ENCODE data around the gene ZGPAT. TPM values are rescaled to one million over a fixed set of nuclear protein-coding genes. Genes with fewer than 3 reads are reported as not detected.

Gene ZGPAT
- total RNA-seq, 1 donor from 2014 or later: 14.1 TPM

Small RNA genes within 50 kb of the gene (small RNA-seq; reads per million reads assigned to genes)
- not detected for gene LIME1 (ENCODE audit: low replicate concordance)
- not detected for gene TNFRSF6B (ENCODE audit: low replicate concordance)

Other genes with a start within 250 kb of the ZGPAT start
- gene KCNQ2, start 235.4 kb upstream of the ZGPAT start, total RNA-seq: 2.6 TPM
- gene EEF1A2, start 209.0 kb upstream of the ZGPAT start, total RNA-seq: 858 TPM
- gene PPDPF, start 187.3 kb upstream of the ZGPAT start, total RNA-seq: 35.2 TPM
- gene PTK6, start 170.7 kb upstream of the ZGPAT start, total RNA-seq: 4.6 TPM
- gene SRMS, start 160.3 kb upstream of the ZGPAT start, total RNA-seq: not detected
- gene FNDC11, start 153.9 kb upstream of the ZGPAT start, total RNA-seq: 0.10 TPM
- gene HELZ2, start 133.8 kb upstream of the ZGPAT start, total RNA-seq: 27.1 TPM
- gene GMEB2, start 80.9 kb upstream of the ZGPAT start, total RNA-seq: 9.9 TPM
- gene STMN3, start 54.6 kb upstream of the ZGPAT start, total RNA-seq: 15.6 TPM
- 9.2 TPM for gene RTEL1, start 49.7 kb upstream of the ZGPAT start, total RNA-seq
- 1.1 TPM for gene TNFRSF6B, start 11.4 kb upstream of the ZGPAT start, total RNA-seq
- 36.3 TPM for gene ARFRP1, start 63 bp upstream of the ZGPAT start, total RNA-seq
- 6.8 TPM for gene LIME1, start 28.6 kb downstream of the ZGPAT start, total RNA-seq
- gene SLC2A4RG, start 31.7 kb downstream of the ZGPAT start, total RNA-seq: 67.0 TPM
- gene ZBTB46, start 123.2 kb downstream of the ZGPAT start, total RNA-seq: 28.6 TPM
- gene ABHD16B, start 153.5 kb downstream of the ZGPAT start, total RNA-seq: not detected
- gene TPD52L2, start 157.2 kb downstream of the ZGPAT start, total RNA-seq: 62.0 TPM
- 37.6 TPM for gene DNAJC5, start 187.1 kb downstream of the ZGPAT start, total RNA-seq
- gene UCKL1, start 248.4 kb downstream of the ZGPAT start, total RNA-seq: 48.7 TPM